Neural crest cell (in vitro differentiated cells): ENCODE data around the gene ZNF787. TPM values are rescaled to one million over a fixed set of nuclear protein-coding genes. Genes with fewer than 3 reads are reported as not detected.

Experiments used
- DNase-seq: peaks from one replicate; pipeline ENCODE4 v3.0.0; 2021; ENCODE audit warnings: low read depth, mixed read lengths, low spot score
- H3K27ac Mint-ChIP-seq: one replicate; pipeline ENCODE4 v1.8.0; 2021; ENCODE audit warnings: mild to moderate bottlenecking, mixed read lengths; ENCODE audit not compliant: unreplicated experiment
- H3K27me3 Mint-ChIP-seq: 2 replicates; pipeline ENCODE4 v1.8.0; 2021; ENCODE audit warnings: low read depth, mild to moderate bottlenecking, mixed read lengths
- H3K36me3 Mint-ChIP-seq: 2 replicates; pipeline ENCODE4 v1.8.0; 2021; ENCODE audit warnings: low read depth, mild to moderate bottlenecking, mixed read lengths
- H3K4me1 Mint-ChIP-seq: 2 replicates; pipeline ENCODE4 v1.8.0; 2021; ENCODE audit warnings: mixed read lengths
- H3K4me3 Mint-ChIP-seq: one replicate; pipeline ENCODE4 v1.8.0; 2021; ENCODE audit warnings: mild to moderate bottlenecking, mixed read lengths
- H3K9me3 Mint-ChIP-seq: 2 replicates; pipeline ENCODE4 v1.8.0; 2021; ENCODE audit warnings: mixed read lengths
- CTCF ChIP-seq: fragments of 200-600 bp; sonication (generic); conservative IDR thresholded peaks from 2 replicates; pipeline ENCODE4 v1.5.0; 2021; ENCODE audit warnings: antibody characterized with exemption, mild to moderate bottlenecking
- long read RNA-seq: library from polyadenylated mRNA; unstranded; transcript quantifications from one replicate; pipeline ENCODE4 v2.0.0, GENCODE V29; 2020
- total RNA-seq: library from RNA; stranded (reverse); gene quantifications from 2 replicates; pipeline ENCODE4 v1.2.1, GENCODE V29; 2021

ZNF787 gene
- total RNA-seq, result 47.7 and 48.1 TPM in 2 replicates
- long read RNA-seq, result 0 reads

- Mint-ChIP-seq H3K27ac (peak within 1 kb of the TSS; percentile 52), H3K4me1 (peaks cover 33% of the 10 kb centered on the region), H3K27me3 (no peaks in the 10 kb centered on the region), H3K36me3 (no peaks in the 10 kb centered on the region), H3K9me3 (no peaks in the 10 kb centered on the region), H3K4me3 (peak within 1 kb of the TSS; percentile 89)
- peak; percentile 99 for DNase-seq
- TF ChIP-seq CTCF, result no peak
Observed at GRCh38 chr19:56121180-56122167, at the start of gene ZNF787. Gene ZNF787, minus strand, starts transcription at chr19:56121295. Its CDS starts 18,078 bp downstream, at chr19:56103217.

GRCh38 chr19:56170261-56170660, 49.2 kb upstream of the ZNF787 start:
- DNase-seq, result no peak
- Mint-ChIP-seq H3K9me3 (no peaks in the 10 kb centered on the region), H3K36me3 (no peaks in the 10 kb centered on the region), H3K4me1 (peaks cover 15% of the 10 kb centered on the region), H3K27ac (no peak overlapping the region), H3K4me3 (no peak overlapping the region), H3K27me3 (peaks cover 12% of the 10 kb centered on the region)
- no peak for TF ChIP-seq CTCF

- no peak for TF ChIP-seq CTCF
- Mint-ChIP-seq H3K27me3 (peaks cover 10% of the 10 kb centered on the region), H3K4me3 (no peak overlapping the region), H3K36me3 (no peaks in the 10 kb centered on the region), H3K4me1 (peaks cover 4% of the 10 kb centered on the region), H3K27ac (no peak overlapping the region), H3K9me3 (no peaks in the 10 kb centered on the region)
- no peak for DNase-seq
Observed at GRCh38 chr19:56167064-56167578, 46.0 kb upstream of the ZNF787 start.

GRCh38 chr19:56163097-56163496, 42.0 kb upstream of the ZNF787 start:
- no peak for DNase-seq
- Mint-ChIP-seq H3K4me3 (no peak overlapping the region), H3K4me1 (no peaks in the 10 kb centered on the region), H3K9me3 (no peaks in the 10 kb centered on the region), H3K27me3 (peaks cover 3% of the 10 kb centered on the region), H3K27ac (no peak overlapping the region), H3K36me3 (peaks cover 7% of the 10 kb centered on the region)
- TF ChIP-seq CTCF, result no peak

- DNase-seq, result no peak
- Mint-ChIP-seq H3K36me3 (peaks cover 7% of the 10 kb centered on the region), H3K27me3 (peaks cover 3% of the 10 kb centered on the region), H3K9me3 (no peaks in the 10 kb centered on the region), H3K27ac (no peak overlapping the region), H3K4me1 (no peaks in the 10 kb centered on the region), H3K4me3 (no peak overlapping the region)
- TF ChIP-seq CTCF, result no peak
Observed at GRCh38 chr19:56162258-56162657, 41.2 kb upstream of the ZNF787 start.
